Measurements from ENCODE around the gene TBXAS1. TPM values are rescaled to one million over a fixed set of nuclear protein-coding genes. Genes with fewer than 3 reads are reported as not detected.

Gene TBXAS1
- total RNA-seq, 1 donor from 2014 or later = not detected

DNA sequence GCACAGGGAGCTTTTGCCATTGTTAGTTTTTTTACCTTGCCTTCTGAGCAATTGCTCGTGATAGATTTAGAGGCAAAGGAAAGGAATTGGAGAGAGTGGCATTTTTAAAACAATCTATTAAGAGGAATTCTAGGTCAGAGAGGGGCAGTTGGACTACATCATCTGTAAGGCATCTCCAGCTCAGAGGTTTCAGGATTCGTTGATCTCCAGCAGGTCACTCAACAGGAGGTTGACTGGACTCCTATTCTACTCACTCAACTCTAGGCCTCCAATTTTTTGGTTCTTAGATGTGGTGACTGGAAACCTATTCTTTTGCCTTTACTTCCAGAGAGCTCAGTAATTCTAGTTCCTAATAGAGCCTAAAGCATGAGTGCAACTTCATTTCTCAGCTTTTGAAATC, 42.8 kb downstream of the TBXAS1 start:
- Mint-ChIP-seq H3K36me3 (ENCODE audit: unreplicated experiment) (no peaks in the 10 kb centered on the region), H3K27ac (ENCODE audit: unreplicated experiment) (no peak overlapping the region), H3K4me3 (ENCODE audit: unreplicated experiment) (no peak overlapping the region), H3K27me3 (ENCODE audit: unreplicated experiment) (no peaks in the 10 kb centered on the region), H3K4me1 (ENCODE audit: low read depth, unreplicated experiment) (peaks cover 3% of the 10 kb centered on the region), H3K9me3 (ENCODE audit: unreplicated experiment) (peaks cover 2% of the 10 kb centered on the region)
- no peak for DNase-seq
- TF ChIP-seq, protein P1, sequence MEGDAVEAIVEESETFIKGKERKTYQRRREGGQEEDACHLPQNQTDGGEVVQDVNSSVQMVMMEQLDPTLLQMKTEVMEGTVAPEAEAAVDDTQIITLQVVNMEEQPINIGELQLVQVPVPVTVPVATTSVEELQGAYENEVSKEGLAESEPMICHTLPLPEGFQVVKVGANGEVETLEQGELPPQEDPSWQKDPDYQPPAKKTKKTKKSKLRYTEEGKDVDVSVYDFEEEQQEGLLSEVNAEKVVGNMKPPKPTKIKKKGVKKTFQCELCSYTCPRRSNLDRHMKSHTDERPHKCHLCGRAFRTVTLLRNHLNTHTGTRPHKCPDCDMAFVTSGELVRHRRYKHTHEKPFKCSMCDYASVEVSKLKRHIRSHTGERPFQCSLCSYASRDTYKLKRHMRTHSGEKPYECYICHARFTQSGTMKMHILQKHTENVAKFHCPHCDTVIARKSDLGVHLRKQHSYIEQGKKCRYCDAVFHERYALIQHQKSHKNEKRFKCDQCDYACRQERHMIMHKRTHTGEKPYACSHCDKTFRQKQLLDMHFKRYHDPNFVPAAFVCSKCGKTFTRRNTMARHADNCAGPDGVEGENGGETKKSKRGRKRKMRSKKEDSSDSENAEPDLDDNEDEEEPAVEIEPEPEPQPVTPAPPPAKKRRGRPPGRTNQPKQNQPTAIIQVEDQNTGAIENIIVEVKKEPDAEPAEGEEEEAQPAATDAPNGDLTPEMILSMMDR (IDR thresholded peaks at IDR 0.05; ENCODE audit: partially characterized antibody, unreplicated experiment) = no peak

DNA sequence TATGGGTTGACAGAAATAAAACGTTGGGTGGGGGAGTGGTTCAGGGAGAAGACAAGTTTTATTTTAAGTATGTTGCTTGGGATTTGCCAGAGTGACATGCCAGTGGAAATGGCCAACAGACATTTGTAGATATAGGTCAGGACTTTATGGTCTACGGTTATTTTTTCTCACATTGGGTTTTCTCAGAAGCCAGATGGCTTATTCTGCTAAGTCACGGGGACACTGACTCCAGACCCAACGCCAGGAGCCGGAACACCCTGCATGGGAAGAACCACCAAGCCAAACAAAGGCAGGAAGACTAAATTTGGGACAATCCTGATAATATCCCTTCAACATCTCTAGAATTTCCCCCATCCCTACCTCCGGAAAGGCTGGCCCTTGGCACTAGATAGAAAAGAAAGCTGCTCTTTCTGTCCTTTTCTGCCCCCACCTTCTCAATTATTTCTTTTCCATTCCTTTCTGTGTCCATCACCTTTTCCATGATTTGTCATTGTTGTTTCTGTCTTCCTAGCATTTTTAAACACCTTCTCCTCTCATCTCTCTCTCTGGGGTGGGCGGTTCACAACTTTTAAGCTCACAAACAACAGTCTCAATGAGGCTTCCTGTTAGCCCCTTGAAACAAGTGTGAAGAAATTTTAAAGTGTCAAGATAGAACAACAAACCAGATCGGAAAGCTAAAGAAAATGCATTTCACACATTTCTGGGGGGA, 44.7 kb downstream of the TBXAS1 start:
- Mint-ChIP-seq H3K4me1 (ENCODE audit: low read depth, unreplicated experiment) (peaks cover 3% of the 10 kb centered on the region), H3K9me3 (ENCODE audit: unreplicated experiment) (peaks cover 2% of the 10 kb centered on the region), H3K27me3 (ENCODE audit: unreplicated experiment) (no peaks in the 10 kb centered on the region), H3K36me3 (ENCODE audit: unreplicated experiment) (no peaks in the 10 kb centered on the region), H3K27ac (ENCODE audit: unreplicated experiment) (no peak overlapping the region), H3K4me3 (ENCODE audit: unreplicated experiment) (no peak overlapping the region)
- TF ChIP-seq, protein P1 (IDR thresholded peaks at IDR 0.05; ENCODE audit: partially characterized antibody, unreplicated experiment) = no peak
- DNase-seq = no peak

DNA sequence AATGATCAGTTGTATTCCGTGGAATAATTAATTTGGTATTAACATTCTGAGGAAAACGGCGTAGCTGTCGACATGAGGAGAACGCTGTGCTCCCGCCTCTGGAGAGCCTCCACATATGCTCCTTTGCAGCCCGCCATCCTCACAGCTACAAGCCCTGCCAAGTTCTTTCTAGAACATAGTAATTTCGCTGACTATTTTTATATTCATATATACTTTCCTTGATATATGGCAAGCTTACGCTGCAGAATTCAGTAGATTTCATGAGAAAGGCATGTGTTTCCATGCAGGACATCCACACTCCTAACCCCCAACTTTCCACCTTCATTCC, 45.2 kb downstream of the TBXAS1 start:
- Mint-ChIP-seq H3K4me1 (ENCODE audit: low read depth, unreplicated experiment) (peaks cover 3% of the 10 kb centered on the region), H3K36me3 (ENCODE audit: unreplicated experiment) (no peaks in the 10 kb centered on the region), H3K4me3 (ENCODE audit: unreplicated experiment) (no peak overlapping the region), H3K9me3 (ENCODE audit: unreplicated experiment) (peaks cover 2% of the 10 kb centered on the region), H3K27me3 (ENCODE audit: unreplicated experiment) (no peaks in the 10 kb centered on the region), H3K27ac (ENCODE audit: unreplicated experiment) (no peak overlapping the region)
- TF ChIP-seq, protein P1 (IDR thresholded peaks at IDR 0.05; ENCODE audit: partially characterized antibody, unreplicated experiment) = no peak
- DNase-seq = no peak

DNA sequence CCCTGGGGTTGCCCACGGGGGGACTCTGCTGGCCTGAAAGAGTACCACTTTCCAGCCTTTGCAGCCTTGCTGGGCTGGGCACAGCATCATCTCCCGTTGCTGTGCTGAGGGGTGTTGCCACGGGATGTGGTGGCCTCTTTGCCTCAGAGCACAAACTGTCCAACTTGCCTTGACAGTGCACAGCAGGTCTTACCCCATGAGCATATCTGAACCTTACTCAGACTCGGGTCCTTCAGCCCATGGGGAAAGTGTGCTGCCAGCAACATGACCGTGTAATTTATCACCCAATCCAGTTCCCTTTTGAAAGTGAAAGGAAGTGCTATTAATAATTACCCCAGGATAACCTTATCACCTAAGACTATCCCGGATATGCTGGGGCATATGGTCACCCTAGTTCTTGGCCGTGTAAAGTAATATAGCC, 46.8 kb downstream of the TBXAS1 start:
- Mint-ChIP-seq H3K4me1 (ENCODE audit: low read depth, unreplicated experiment) (peaks cover 3% of the 10 kb centered on the region), H3K27ac (ENCODE audit: unreplicated experiment) (no peak overlapping the region), H3K9me3 (ENCODE audit: unreplicated experiment) (peaks cover 2% of the 10 kb centered on the region), H3K27me3 (ENCODE audit: unreplicated experiment) (no peaks in the 10 kb centered on the region), H3K4me3 (ENCODE audit: unreplicated experiment) (no peak overlapping the region), H3K36me3 (ENCODE audit: unreplicated experiment) (no peaks in the 10 kb centered on the region)
- TF ChIP-seq, protein P1 (IDR thresholded peaks at IDR 0.05; ENCODE audit: partially characterized antibody, unreplicated experiment) = no peak
- DNase-seq = no peak

DNA sequence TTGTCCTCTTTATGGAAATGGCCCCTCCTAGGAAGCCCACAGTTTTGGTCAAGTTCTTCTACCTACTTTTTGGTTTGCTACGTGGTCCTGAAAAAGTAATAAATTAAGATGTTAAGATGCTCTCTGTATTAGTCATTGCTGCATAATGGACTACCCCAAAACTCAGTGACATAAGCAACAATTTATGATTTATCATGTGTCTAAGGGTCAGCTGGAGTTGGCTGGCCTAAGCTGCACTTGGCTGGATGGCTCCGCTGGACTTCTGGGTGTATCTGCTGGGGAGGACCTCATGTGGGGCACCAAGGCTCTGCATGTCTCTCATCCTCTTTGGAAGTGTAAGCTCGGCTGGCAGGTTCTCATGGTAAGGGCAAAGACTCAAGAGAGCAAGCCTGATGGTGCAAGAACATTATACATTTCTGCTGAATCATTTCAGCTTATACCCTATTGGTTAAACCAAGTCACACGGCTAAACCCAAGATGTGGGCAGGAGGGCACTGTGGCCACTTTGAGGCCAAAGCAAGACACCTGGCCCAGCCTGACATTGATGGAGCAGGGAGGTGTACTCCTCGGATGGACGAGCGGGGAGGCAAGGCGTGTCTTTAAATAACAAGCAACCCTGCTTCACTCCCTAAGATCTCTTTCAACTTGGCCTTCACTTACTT, 47.7 kb downstream of the TBXAS1 start:
- no peak for DNase-seq
- Mint-ChIP-seq H3K36me3 (ENCODE audit: unreplicated experiment) (no peaks in the 10 kb centered on the region), H3K4me1 (ENCODE audit: low read depth, unreplicated experiment) (no peaks in the 10 kb centered on the region), H3K9me3 (ENCODE audit: unreplicated experiment) (peaks cover 2% of the 10 kb centered on the region), H3K27me3 (ENCODE audit: unreplicated experiment) (no peaks in the 10 kb centered on the region), H3K27ac (ENCODE audit: unreplicated experiment) (no peak overlapping the region), H3K4me3 (ENCODE audit: unreplicated experiment) (no peak overlapping the region)
- TF ChIP-seq, protein P1 (IDR thresholded peaks at IDR 0.05; ENCODE audit: partially characterized antibody, unreplicated experiment) = no peak

Measured in glutamatergic neuron (in vitro differentiated cells).